NCI-H2081 (cell line): ENCODE measurements around the gene LMOD3.

Experiments
- DNase-seq, 2 experiments: peaks; one replicate each; lab custom pipeline; 2025; lab: John Stamatoyannopoulos, UW

Gene LMOD3

DNA sequence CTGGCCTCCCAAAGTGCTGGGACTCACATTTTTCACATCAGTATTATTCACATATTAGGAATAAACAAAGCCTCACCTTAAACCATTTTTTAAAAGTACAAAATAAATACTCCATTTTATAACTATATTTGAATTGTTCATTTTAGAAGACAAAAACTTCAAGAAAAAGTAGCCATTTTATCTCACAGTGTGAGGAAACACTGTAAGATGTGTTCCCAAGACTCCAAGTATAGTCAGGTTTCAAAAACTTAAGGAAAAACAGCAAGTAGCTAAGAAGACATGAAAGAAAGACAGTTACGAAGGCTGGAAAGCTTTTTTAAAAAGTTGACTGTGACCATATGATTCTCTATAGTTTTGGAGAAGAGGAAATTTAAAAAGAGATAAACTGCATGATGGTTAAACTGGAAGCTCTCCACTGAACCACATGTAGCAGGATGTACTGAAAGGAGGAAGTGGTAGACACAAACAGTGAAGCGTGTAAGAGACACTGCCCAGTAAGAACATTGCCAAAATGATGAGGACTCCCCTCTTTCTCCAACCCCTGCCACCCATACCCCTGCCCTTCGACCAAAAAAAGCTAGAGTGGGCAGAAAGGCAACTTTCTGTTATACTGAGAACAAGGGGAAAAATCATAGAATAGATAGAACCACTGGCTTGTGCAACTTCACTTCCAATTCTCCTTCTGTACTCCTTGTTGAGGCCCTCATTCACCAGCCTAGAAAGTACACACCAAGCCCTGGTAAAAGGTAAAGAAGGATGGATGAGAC, 64.0 kb downstream of the LMOD3 start:
- no peak for DNase-seq
